ENCODE results near the gene LRP8.

Gene LRP8

DNA sequence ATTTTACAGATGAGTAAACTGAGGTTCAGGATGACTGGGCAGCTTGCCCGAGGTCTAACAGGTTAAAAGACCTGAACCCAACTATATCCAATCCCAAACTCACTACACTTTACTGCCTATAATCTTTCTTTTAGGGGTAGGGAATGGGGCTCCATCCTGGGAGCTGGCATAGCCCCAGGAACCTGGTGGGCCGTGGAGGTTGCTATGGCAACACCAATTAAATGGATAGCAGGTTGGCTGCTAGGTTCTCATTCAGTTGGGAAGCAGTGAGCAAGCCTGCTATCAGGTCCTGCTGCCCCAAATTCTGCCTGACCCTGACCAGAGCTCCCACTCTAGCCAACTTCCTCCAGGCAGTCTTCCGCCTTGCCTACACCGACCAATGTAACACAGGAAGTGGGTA is 40.9 kb downstream of the LRP8 start:
- peaks cover 18% of the 10 kb centered on the region for H3K79me2 ChIP-seq (ENCODE audit: low read length)
- TF ChIP-seq EZH2 (optimal IDR thresholded peaks at IDR 0.05; ENCODE audit: low read depth, low read length) (no peak), EZH2phosphoT487 (IDR thresholded peaks at IDR 0.05; ENCODE audit: low read length) (no peak)
- TF ChIP-seq, protein P1, sequence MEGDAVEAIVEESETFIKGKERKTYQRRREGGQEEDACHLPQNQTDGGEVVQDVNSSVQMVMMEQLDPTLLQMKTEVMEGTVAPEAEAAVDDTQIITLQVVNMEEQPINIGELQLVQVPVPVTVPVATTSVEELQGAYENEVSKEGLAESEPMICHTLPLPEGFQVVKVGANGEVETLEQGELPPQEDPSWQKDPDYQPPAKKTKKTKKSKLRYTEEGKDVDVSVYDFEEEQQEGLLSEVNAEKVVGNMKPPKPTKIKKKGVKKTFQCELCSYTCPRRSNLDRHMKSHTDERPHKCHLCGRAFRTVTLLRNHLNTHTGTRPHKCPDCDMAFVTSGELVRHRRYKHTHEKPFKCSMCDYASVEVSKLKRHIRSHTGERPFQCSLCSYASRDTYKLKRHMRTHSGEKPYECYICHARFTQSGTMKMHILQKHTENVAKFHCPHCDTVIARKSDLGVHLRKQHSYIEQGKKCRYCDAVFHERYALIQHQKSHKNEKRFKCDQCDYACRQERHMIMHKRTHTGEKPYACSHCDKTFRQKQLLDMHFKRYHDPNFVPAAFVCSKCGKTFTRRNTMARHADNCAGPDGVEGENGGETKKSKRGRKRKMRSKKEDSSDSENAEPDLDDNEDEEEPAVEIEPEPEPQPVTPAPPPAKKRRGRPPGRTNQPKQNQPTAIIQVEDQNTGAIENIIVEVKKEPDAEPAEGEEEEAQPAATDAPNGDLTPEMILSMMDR (IDR thresholded peaks at IDR 0.05; ENCODE audit: low read length), result no peak
- H3K27ac ChIP-seq (ENCODE audit: low read length), result no peak overlapping the region
- no peak overlapping the region for H3K4me3 ChIP-seq (ENCODE audit: low read length)
- H3K36me3 ChIP-seq (replicated peaks; ENCODE audit: insufficient read depth, low read length), result no peaks in the 10 kb centered on the region; the same call in none of the 2 replicates
- H3F3A ChIP-seq (ENCODE audit: insufficient read depth, low read length), result no peaks in the 10 kb centered on the region
- no peak overlapping the region for H3K9ac ChIP-seq (ENCODE audit: low read length)
- H4K20me1 ChIP-seq (ENCODE audit: insufficient read depth, low read length), result no peaks in the 10 kb centered on the region
- no peaks in the 10 kb centered on the region for H3K4me1 ChIP-seq (ENCODE audit: low read length)
- H3K9me2 ChIP-seq (replicated peaks; ENCODE audit: insufficient read depth, low read length), result no peaks in the 10 kb centered on the region
- H2AFZ ChIP-seq (ENCODE audit: low read length), result no peak overlapping the region
- no peak overlapping the region for H3K4me2 ChIP-seq (ENCODE audit: low read depth, low read length)
- DNase-seq, result no peak
- H3K27me3 ChIP-seq (replicated peaks; ENCODE audit: insufficient read depth, low read length), result no peaks in the 10 kb centered on the region
- H3K9me3 ChIP-seq (replicated peaks; ENCODE audit: insufficient read depth, low read length), result no peaks in the 10 kb centered on the region

DNA sequence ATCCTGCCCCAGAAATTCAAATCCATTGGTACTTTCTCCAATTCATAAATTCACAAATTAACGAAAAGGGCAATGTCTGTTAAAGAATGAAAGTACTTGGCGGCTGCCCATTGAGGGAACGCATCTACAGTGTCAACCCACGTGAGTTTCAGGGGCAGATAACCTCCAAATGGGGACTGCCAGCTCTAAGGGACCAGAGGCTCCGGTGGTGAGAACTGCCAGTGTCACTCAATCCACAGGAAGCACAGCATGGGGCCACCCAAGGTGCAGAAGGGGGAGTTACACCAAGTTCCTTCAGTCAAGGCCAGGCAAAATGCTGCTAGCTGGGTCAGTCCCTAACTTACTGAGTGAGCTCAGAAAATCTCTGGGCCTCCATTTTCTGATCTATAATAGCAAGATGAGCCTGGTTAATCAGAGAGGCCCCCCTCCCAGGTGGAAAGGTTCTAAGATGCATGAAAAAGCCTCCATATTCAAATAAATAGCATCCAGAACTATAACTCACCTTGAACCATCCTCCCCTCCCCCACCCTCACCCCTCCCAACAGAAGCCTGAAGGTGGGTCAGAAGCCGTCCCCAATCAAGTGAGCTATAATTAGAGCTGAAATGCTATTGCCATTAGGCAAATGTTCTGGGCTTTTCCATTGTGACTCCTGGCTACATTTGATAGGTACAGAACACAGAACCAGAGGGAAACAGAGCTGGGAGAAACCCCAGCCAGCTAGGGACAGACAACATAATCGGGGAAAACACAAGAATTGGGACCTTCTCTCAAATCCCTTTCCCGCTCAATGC is 41.7 kb downstream of the LRP8 start:
- H3K36me3 ChIP-seq (replicated peaks; ENCODE audit: insufficient read depth, low read length), result no peaks in the 10 kb centered on the region; the same call in none of the 2 replicates

DNA sequence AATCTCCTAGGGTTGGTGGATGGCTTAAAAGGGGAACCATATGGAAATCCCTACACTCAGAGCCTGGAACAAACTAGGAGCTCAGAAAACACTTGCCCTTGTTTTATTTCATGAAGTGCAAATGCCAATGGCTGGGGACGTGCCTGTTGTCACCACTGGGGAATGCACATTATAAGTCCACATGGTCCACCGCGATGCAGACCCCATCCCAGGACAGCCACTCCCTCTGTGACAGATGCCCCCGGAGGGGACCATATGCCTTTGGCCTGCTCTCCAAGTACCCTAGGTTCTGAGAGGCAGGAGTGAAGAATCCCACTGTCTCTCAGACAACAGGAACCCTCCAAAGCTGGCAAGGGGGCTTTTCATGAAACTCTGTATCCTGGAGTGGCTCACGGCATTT is 42.3 kb downstream of the LRP8 start:
- no peaks in the 10 kb centered on the region for H3K27me3 ChIP-seq (replicated peaks; ENCODE audit: insufficient read depth, low read length)
- no peak overlapping the region for H3K4me3 ChIP-seq (ENCODE audit: low read length)
- H3K79me2 ChIP-seq (ENCODE audit: low read length), result peaks cover 4% of the 10 kb centered on the region; the same call in 1 of the 2 replicates
- H3K4me1 ChIP-seq (ENCODE audit: low read length), result no peaks in the 10 kb centered on the region
- no peak for DNase-seq
- TF ChIP-seq EZH2 (optimal IDR thresholded peaks at IDR 0.05; ENCODE audit: low read depth, low read length), result no peak
- no peak for TF ChIP-seq EZH2phosphoT487 (IDR thresholded peaks at IDR 0.05; ENCODE audit: low read length)
- TF ChIP-seq, protein P1 (IDR thresholded peaks at IDR 0.05; ENCODE audit: low read length), result no peak
- no peaks in the 10 kb centered on the region for H3K9me3 ChIP-seq (replicated peaks; ENCODE audit: insufficient read depth, low read length)
- H3F3A ChIP-seq (ENCODE audit: insufficient read depth, low read length), result no peaks in the 10 kb centered on the region
- no peaks in the 10 kb centered on the region for H4K20me1 ChIP-seq (ENCODE audit: insufficient read depth, low read length)
- no peaks in the 10 kb centered on the region for H3K9me2 ChIP-seq (replicated peaks; ENCODE audit: insufficient read depth, low read length)
- no peak overlapping the region for H3K9ac ChIP-seq (ENCODE audit: low read length)
- H3K27ac ChIP-seq (ENCODE audit: low read length), result no peak overlapping the region
- H3K36me3 ChIP-seq (replicated peaks; ENCODE audit: insufficient read depth, low read length), result no peaks in the 10 kb centered on the region; the same call in none of the 2 replicates
- no peak overlapping the region for H3K4me2 ChIP-seq (ENCODE audit: low read depth, low read length)
- no peak overlapping the region for H2AFZ ChIP-seq (ENCODE audit: low read length)

More for the DNA sequence above, 41.7 kb downstream of the LRP8 start:
- DNase-seq, result no peak
- no peak for TF ChIP-seq EZH2phosphoT487 (IDR thresholded peaks at IDR 0.05; ENCODE audit: low read length)
- TF ChIP-seq, protein P1 (IDR thresholded peaks at IDR 0.05; ENCODE audit: low read length), result no peak
- no peak for TF ChIP-seq EZH2 (optimal IDR thresholded peaks at IDR 0.05; ENCODE audit: low read depth, low read length)
- peaks cover 10% of the 10 kb centered on the region; the same call in 1 of the 2 replicates for H3K79me2 ChIP-seq (ENCODE audit: low read length)
- no peaks in the 10 kb centered on the region for H3K4me1 ChIP-seq (ENCODE audit: low read length)
- no peak overlapping the region for H3K9ac ChIP-seq (ENCODE audit: low read length)
- H3K27ac ChIP-seq (ENCODE audit: low read length), result no peak overlapping the region
- no peaks in the 10 kb centered on the region for H3K9me2 ChIP-seq (replicated peaks; ENCODE audit: insufficient read depth, low read length)
- no peak overlapping the region for H3K4me3 ChIP-seq (ENCODE audit: low read length)
- H3K4me2 ChIP-seq (ENCODE audit: low read depth, low read length), result no peak overlapping the region
- H4K20me1 ChIP-seq (ENCODE audit: insufficient read depth, low read length), result no peaks in the 10 kb centered on the region
- H3K27me3 ChIP-seq (replicated peaks; ENCODE audit: insufficient read depth, low read length), result no peaks in the 10 kb centered on the region
- no peaks in the 10 kb centered on the region for H3F3A ChIP-seq (ENCODE audit: insufficient read depth, low read length)
- no peaks in the 10 kb centered on the region for H3K9me3 ChIP-seq (replicated peaks; ENCODE audit: insufficient read depth, low read length)
- no peak overlapping the region for H2AFZ ChIP-seq (ENCODE audit: low read length)

Measured in MM.1S (cell line).